Measurements from ENCODE around the gene LRP1B. TPM values are rescaled to one million over a fixed set of nuclear protein-coding genes. Genes with fewer than 3 reads are reported as not detected.

The LRP1B gene
- total RNA-seq, 2 experiments from 2014 or later, result not detected

GRCh38 chr2:141589314-141589713 lies 541.5 kb downstream of the LRP1B start:
- H3K36me3 Mint-ChIP-seq (ENCODE audit: low read depth), result no peaks in the 10 kb centered on the region
- no peak for DNase-seq
- ChIA-PET CTCF (no interaction called here), POLR2A (no interaction called here)
- H3K9me3 Mint-ChIP-seq (ENCODE audit: low read depth), result peaks cover 11% of the 10 kb centered on the region
- intact Hi-C loops (cut with DNase I, micrococcal nuclease), result no loop called here
- no peak overlapping the region for H3K27ac Mint-ChIP-seq
- no peak overlapping the region for H3K4me3 Mint-ChIP-seq
- no peaks in the 10 kb centered on the region for H3K27me3 Mint-ChIP-seq
- ATAC-seq, result no peak
- H3K4me1 Mint-ChIP-seq, result no peaks in the 10 kb centered on the region

GRCh38 chr2:141586985-141587384 lies 543.8 kb downstream of the LRP1B start:
- H3K27me3 Mint-ChIP-seq, result no peaks in the 10 kb centered on the region
- ATAC-seq, result no peak
- ChIA-PET POLR2A (no interaction called here), CTCF (no interaction called here)
- no peaks in the 10 kb centered on the region for H3K36me3 Mint-ChIP-seq (ENCODE audit: low read depth)
- no peak overlapping the region for H3K4me3 Mint-ChIP-seq
- intact Hi-C loops (cut with DNase I, micrococcal nuclease), result no loop called here
- peaks cover 8% of the 10 kb centered on the region for H3K9me3 Mint-ChIP-seq (ENCODE audit: low read depth)
- H3K4me1 Mint-ChIP-seq, result no peaks in the 10 kb centered on the region
- no peak for DNase-seq
- no peak overlapping the region for H3K27ac Mint-ChIP-seq

GRCh38 chr2:141582213-141582612 lies 548.6 kb downstream of the LRP1B start:
- no peak for ATAC-seq
- Mint-ChIP-seq H3K27me3 (no peaks in the 10 kb centered on the region), H3K36me3 (ENCODE audit: low read depth) (no peaks in the 10 kb centered on the region), H3K4me1 (no peaks in the 10 kb centered on the region), H3K9me3 (ENCODE audit: low read depth) (no peaks in the 10 kb centered on the region), H3K4me3 (no peak overlapping the region), H3K27ac (no peak overlapping the region)
- ChIA-PET CTCF (no interaction called here), POLR2A (no interaction called here)
- no peak for DNase-seq
- intact Hi-C loops (cut with DNase I, micrococcal nuclease), result no loop called here

GRCh38 chr2:141579071-141579470 lies 551.7 kb downstream of the LRP1B start:
- ATAC-seq, result no peak
- ChIA-PET CTCF (no interaction called here), POLR2A (no interaction called here)
- H3K27ac Mint-ChIP-seq, result no peak overlapping the region
- H3K27me3 Mint-ChIP-seq, result no peaks in the 10 kb centered on the region
- intact Hi-C loops (cut with DNase I, micrococcal nuclease), result no loop called here
- H3K36me3 Mint-ChIP-seq (ENCODE audit: low read depth), result no peaks in the 10 kb centered on the region
- no peak for DNase-seq
- H3K9me3 Mint-ChIP-seq (ENCODE audit: low read depth), result peaks cover under 1% of the 10 kb centered on the region
- H3K4me3 Mint-ChIP-seq, result no peak overlapping the region
- H3K4me1 Mint-ChIP-seq, result no peaks in the 10 kb centered on the region

- no peak for DNase-seq
Observed at GRCh38 chr2:141570474-141571131, 560.2 kb downstream of the LRP1B start.

GRCh38 chr2:141569941-141570340 lies 560.9 kb downstream of the LRP1B start:
- H3K4me1 Mint-ChIP-seq, result no peaks in the 10 kb centered on the region

More at GRCh38 chr2:141570474-141571131, 560.2 kb downstream of the LRP1B start:
- ChIA-PET CTCF (no interaction called here), POLR2A (no interaction called here)
- Mint-ChIP-seq H3K9me3 (ENCODE audit: low read depth) (peaks cover 19% of the 10 kb centered on the region), H3K27me3 (no peaks in the 10 kb centered on the region), H3K4me3 (no peak overlapping the region), H3K27ac (no peak overlapping the region), H3K36me3 (ENCODE audit: low read depth) (no peaks in the 10 kb centered on the region), H3K4me1 (no peaks in the 10 kb centered on the region)
- intact Hi-C loops (cut with DNase I, micrococcal nuclease), result no loop called here
- ATAC-seq, result no peak

GRCh38 chr2:141565597-141565996 lies 565.2 kb downstream of the LRP1B start:
- Mint-ChIP-seq H3K4me1 (no peaks in the 10 kb centered on the region), H3K4me3 (no peak overlapping the region), H3K27ac (no peak overlapping the region), H3K27me3 (no peaks in the 10 kb centered on the region), H3K36me3 (ENCODE audit: low read depth) (no peaks in the 10 kb centered on the region), H3K9me3 (ENCODE audit: low read depth) (peaks cover 2% of the 10 kb centered on the region)
- intact Hi-C loops (cut with DNase I, micrococcal nuclease), result no loop called here
- POLR2A ChIA-PET, result no interaction called here
- DNase-seq (no peak), ATAC-seq (no peak)
- CTCF ChIA-PET, result no interaction called here

More at GRCh38 chr2:141569941-141570340, 560.9 kb downstream of the LRP1B start:
- CTCF ChIA-PET, result no interaction called here
- Mint-ChIP-seq H3K27me3 (no peaks in the 10 kb centered on the region), H3K9me3 (ENCODE audit: low read depth) (peaks cover 19% of the 10 kb centered on the region), H3K36me3 (ENCODE audit: low read depth) (no peaks in the 10 kb centered on the region), H3K27ac (no peak overlapping the region), H3K4me3 (no peak overlapping the region)
- POLR2A ChIA-PET, result no interaction called here
- DNase-seq (no peak), ATAC-seq (no peak)
- intact Hi-C loops (cut with DNase I, micrococcal nuclease), result no loop called here

GRCh38 chr2:141560723-141561122 lies 570.1 kb downstream of the LRP1B start:
- Mint-ChIP-seq H3K4me1 (no peaks in the 10 kb centered on the region), H3K27ac (no peak overlapping the region), H3K27me3 (no peaks in the 10 kb centered on the region), H3K4me3 (no peak overlapping the region), H3K36me3 (ENCODE audit: low read depth) (no peaks in the 10 kb centered on the region), H3K9me3 (ENCODE audit: low read depth) (peaks cover 2% of the 10 kb centered on the region)
- ChIA-PET POLR2A (no interaction called here), CTCF (no interaction called here)
- no peak for ATAC-seq
- DNase-seq, result no peak
- intact Hi-C loops (cut with DNase I, micrococcal nuclease), result no loop called here

GRCh38 chr2:141557329-141558095 lies 573.3 kb downstream of the LRP1B start:
- CTCF ChIA-PET, result interaction anchor here (0.7 kb wide), 1 partner anchor 188 kb away, joined by 4 read pairs; no protein-coding TSS in a partner anchor
- ATAC-seq, result no peak

GRCh38 chr2:141555876-141556470 lies 574.8 kb downstream of the LRP1B start:
- Mint-ChIP-seq H3K9me3 (ENCODE audit: low read depth) (no peaks in the 10 kb centered on the region), H3K36me3 (ENCODE audit: low read depth) (no peaks in the 10 kb centered on the region), H3K27me3 (no peaks in the 10 kb centered on the region), H3K27ac (no peak overlapping the region), H3K4me3 (no peak overlapping the region), H3K4me1 (no peaks in the 10 kb centered on the region)
- no peak for ATAC-seq
- no peak for DNase-seq
- intact Hi-C loops (cut with DNase I, micrococcal nuclease), result no loop called here
- ChIA-PET CTCF (no interaction called here), POLR2A (no interaction called here)

More at GRCh38 chr2:141557329-141558095, 573.3 kb downstream of the LRP1B start:
- no peak overlapping the region for H3K4me3 Mint-ChIP-seq
- no peaks in the 10 kb centered on the region for H3K27me3 Mint-ChIP-seq
- H3K36me3 Mint-ChIP-seq (ENCODE audit: low read depth), result no peaks in the 10 kb centered on the region
- intact Hi-C loops (cut with DNase I, micrococcal nuclease), result no loop called here
- DNase-seq, result no peak
- peaks cover 2% of the 10 kb centered on the region for H3K9me3 Mint-ChIP-seq (ENCODE audit: low read depth)
- H3K27ac Mint-ChIP-seq, result no peak overlapping the region
- POLR2A ChIA-PET, result no interaction called here
- H3K4me1 Mint-ChIP-seq, result no peaks in the 10 kb centered on the region

- no peak overlapping the region for H3K27ac Mint-ChIP-seq
- DNase-seq, result no peak
- H3K27me3 Mint-ChIP-seq, result no peaks in the 10 kb centered on the region
- ChIA-PET CTCF (no interaction called here), POLR2A (no interaction called here)
- intact Hi-C loops (cut with DNase I, micrococcal nuclease), result no loop called here
- no peak for ATAC-seq
- H3K9me3 Mint-ChIP-seq (ENCODE audit: low read depth), result no peaks in the 10 kb centered on the region
- no peaks in the 10 kb centered on the region for H3K36me3 Mint-ChIP-seq (ENCODE audit: low read depth)
- no peak overlapping the region for H3K4me3 Mint-ChIP-seq
- H3K4me1 Mint-ChIP-seq, result no peaks in the 10 kb centered on the region
Observed at GRCh38 chr2:141554810-141555209, 576.0 kb downstream of the LRP1B start.
